Germinal center (tissue), 1 donor: ENCODE measurements around the gene CYP2C18.
"Not testable (repeated sequence)": the region's sequence is repeated elsewhere in the genome, so short reads cannot be mapped to it uniquely, and the experiment has no call there.

ENCODE experiments used
- DNase-seq: peaks from one replicate; pipeline ENCODE4 v3.0.0; 2012; ENCODE audit warnings: mixed read lengths, low spot score

Gene CYP2C18

GRCh38 chr10:94683214-94684054 is at the start of gene CYP2C18:
Gene CYP2C18, plus strand, starts transcription at chr10:94683729. Its CDS starts 91 bp downstream, at chr10:94683820.
- no peak for DNase-seq

- DNase-seq: not testable (repeated sequence)
These were observed 45.4 kb upstream of the CYP2C18 start for GRCh38 chr10:94638097-94638496.

GRCh38 chr10:94639902-94640301 is 43.6 kb upstream of the CYP2C18 start:
- no peak for DNase-seq

- DNase-seq: no peak
These were observed 43.0 kb upstream of the CYP2C18 start for GRCh38 chr10:94640562-94640961.

GRCh38 chr10:94641480-94641879 is 42.0 kb upstream of the CYP2C18 start:
- no peak for DNase-seq

- no peak for DNase-seq
These were observed 39.2 kb upstream of the CYP2C18 start for GRCh38 chr10:94644352-94644751.

GRCh38 chr10:94645285-94645684 is 38.2 kb upstream of the CYP2C18 start:
- no peak for DNase-seq

- not testable (repeated sequence) for DNase-seq
These were observed 28.3 kb upstream of the CYP2C18 start for GRCh38 chr10:94655201-94655600.

- DNase-seq: not testable (repeated sequence)
These were observed 20.5 kb upstream of the CYP2C18 start for GRCh38 chr10:94663061-94663460.

- no peak for DNase-seq
These were observed 17.0 kb upstream of the CYP2C18 start for GRCh38 chr10:94666391-94667102.

GRCh38 chr10:94673614-94674321 is 9.8 kb upstream of the CYP2C18 start:
- no peak for DNase-seq

GRCh38 chr10:94676496-94676895 is 7.0 kb upstream of the CYP2C18 start:
- DNase-seq: no peak

GRCh38 chr10:94677691-94678090 is 5.8 kb upstream of the CYP2C18 start:
- DNase-seq: no peak

- no peak for DNase-seq
These were observed 5.1 kb upstream of the CYP2C18 start for GRCh38 chr10:94678475-94678874.

- no peak for DNase-seq
These were observed 3.0 kb upstream of the CYP2C18 start for GRCh38 chr10:94680544-94680943.

GRCh38 chr10:94682636-94683035 is 893 bp upstream of the CYP2C18 start:
- not testable (repeated sequence) for DNase-seq

GRCh38 chr10:94687625-94688248 is 4.2 kb downstream of the CYP2C18 start:
- DNase-seq: no peak

- DNase-seq: no peak
These were observed 22.6 kb downstream of the CYP2C18 start for GRCh38 chr10:94706089-94706488.

- no peak for DNase-seq
These were observed 27.0 kb downstream of the CYP2C18 start for GRCh38 chr10:94710578-94710977.

GRCh38 chr10:94725871-94726270 is 42.3 kb downstream of the CYP2C18 start:
- no peak for DNase-seq

GRCh38 chr10:94735197-94735596 is 51.7 kb downstream of the CYP2C18 start:
- DNase-seq: no peak

- DNase-seq: no peak
These were observed 55.1 kb downstream of the CYP2C18 start for GRCh38 chr10:94738588-94738987.
